LHCN-M2 (cell line): ENCODE results near the gene BCL3. TPM values are rescaled to one million over a fixed set of nuclear protein-coding genes. Genes with fewer than 3 reads are reported as not detected.
A peak's percentile ranks its signal among the peaks of the same experiment; 100 is the strongest.
"Not testable (repeated sequence)": the region's sequence is repeated elsewhere in the genome, so short reads cannot be mapped to it uniquely, and the experiment has no call there.

ENCODE experiments used
- DNase-seq: peaks from one replicate; pipeline ENCODE4 v3.0.0-alpha.2; 2012; ENCODE audit warnings: low read depth
- polyA plus RNA-seq: library from polyadenylated mRNA; unstranded; fragments of >200 nt; gene quantifications from one replicate; pipeline ENCODE4 v1.2.1, GENCODE V29; 2012; ENCODE audit warnings: missing spikeins
- total RNA-seq: library from RNA; depleted of rRNA; stranded (reverse); fragments of >200 nt; gene quantifications from 2 replicates; pipeline ENCODE4 v1.2.3, GENCODE V29; 2014; rRNA removed

The BCL3 gene
- total RNA-seq = 10.0 and 18.1 TPM in 2 replicates
- 5.9 TPM for polyA plus RNA-seq

DNA sequence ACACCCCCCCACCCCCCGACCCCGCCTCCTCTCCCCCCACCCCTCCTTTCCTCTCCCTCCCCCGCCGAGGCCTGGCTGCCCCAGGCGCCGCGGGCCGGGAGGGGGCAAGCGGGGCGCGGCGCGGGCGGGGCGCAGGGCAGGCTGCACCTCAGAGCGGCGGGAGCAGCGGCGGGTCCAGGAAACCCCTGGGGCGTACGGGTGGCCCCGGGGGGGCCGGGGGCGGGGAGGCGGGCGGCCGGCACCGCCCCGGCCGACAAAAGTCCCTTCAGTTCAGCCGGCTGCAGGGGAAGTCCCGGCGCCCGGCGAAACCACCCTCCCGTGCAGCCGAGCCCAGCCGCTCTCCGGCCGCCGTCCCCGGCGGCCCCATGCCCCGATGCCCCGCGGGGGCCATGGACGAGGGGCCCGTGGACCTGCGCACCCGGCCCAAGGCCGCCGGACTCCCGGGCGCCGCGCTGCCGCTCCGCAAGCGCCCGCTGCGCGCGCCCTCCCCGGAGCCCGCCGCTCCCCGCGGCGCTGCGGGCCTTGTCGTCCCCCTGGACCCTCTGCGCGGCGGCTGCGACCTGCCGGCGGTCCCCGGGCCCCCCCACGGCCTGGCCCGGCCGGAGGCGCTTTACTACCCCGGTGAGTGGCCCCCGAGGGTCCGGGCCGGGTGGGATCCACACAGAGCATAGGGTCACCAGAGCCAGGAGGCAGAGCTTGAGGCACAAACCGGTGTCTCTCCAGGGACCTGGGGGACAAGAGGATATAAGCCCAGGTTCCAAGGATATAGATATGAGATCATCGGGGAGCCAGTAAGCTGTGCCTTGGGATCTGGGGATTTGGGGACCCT lies at the start of gene BCL3:
BCL3 (plus strand) TSS at position 283 of the 829 bp plus-strand sequence; CDS start at position 366, 83 bp downstream.
- DNase-seq = no peak

DNA sequence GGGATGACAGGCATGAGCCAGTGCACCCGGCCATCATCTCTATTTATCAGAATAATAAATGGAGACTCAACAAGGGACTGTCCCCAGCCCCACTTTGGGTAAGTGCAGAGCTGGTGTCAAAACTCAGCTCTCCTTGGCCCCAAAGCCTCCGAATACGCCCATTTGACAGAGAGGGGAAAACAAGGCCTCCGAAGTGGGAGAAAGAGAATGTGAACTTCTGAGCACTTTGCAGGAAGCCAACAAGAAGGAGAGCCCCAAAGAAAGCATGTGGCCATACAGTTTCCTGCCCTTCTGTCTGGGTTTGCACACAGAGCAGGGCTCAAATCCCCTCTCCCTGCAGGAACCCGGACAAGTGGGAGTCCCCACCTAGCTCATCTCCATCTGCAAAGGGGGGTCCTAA lies 48.0 kb upstream of the BCL3 start:
- no peak for DNase-seq

GRCh38 chr19:44701228-44701627 lies 47.3 kb upstream of the BCL3 start:
- DNase-seq = no peak

DNA sequence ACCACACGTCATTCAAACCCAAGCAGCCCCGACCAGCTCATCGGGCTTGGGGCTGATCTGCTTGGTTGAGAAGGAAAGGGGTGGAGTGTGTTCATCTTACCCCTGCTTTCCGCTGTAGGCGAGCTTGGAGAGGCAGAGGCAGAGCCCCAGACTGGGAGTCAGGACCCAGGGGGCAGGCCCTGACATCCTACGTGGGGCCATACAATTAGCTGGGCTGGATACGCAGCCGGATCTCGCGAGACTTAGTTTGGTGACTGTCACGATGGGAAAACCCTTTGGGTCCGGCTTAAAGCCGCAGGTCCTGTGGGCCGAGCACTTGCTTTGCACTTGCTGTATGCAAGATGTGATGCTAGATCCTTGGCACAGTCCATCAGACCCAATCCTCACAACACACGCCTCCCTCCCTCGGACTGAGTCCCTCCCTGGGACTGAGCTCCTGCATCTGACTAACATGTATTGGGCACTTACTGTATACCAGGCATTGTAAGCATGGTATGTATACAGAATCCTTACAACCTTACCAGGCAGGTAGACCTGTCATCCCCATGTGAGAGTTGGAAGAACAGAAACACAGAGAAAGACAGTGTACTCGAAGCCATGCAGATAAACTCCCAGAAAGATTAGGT lies 45.8 kb upstream of the BCL3 start:
- no peak for DNase-seq

DNA sequence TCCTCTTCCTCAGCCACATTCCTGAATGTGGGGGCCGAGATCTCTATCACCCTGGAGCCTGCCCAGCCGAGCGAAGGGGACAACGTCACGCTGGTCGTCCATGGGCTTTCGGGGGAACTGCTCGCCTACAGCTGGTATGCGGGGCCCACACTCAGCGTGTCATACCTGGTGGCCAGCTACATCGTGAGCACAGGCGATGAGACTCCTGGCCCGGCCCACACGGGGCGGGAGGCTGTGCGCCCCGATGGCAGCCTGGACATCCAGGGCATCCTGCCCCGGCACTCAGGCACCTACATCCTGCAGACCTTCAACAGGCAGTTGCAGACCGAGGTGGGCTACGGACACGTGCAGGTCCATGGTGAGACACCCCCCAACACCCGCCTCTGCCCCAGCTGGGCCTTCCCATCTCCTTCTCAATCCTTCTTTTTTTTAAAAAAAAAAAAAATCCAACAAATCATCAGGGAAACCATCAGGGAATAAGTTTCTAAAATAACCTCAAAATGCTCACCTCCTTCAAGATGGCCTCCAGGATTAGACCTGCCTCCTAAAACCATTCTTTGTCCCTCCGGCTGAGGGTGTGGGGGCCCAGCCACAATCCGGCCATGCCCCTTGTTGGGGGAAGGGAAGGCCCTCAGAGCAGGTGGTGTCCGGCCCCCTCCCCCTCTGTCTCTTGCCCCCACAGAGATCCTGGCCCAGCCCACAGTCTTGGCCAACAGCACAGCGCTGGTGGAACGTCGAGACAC lies 45.0 kb upstream of the BCL3 start:
- no peak for DNase-seq

DNA sequence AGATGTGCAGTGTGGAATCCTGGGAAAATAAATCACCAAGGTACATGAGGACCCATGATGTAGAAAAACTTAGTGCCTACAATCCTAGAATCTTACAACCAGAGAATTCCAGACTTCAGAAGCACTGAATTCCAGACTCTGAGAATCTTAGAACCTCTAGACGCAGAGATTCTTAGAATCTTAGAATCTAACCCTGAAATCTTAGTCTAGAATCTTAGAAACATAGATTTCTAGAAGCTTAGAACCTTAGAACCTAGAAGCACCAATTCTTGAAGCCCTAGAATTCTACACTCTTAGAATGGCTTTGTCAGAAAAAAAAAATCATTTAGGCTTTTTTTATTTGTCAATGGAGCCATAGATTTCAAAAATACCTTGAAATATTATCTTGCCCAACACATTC lies 43.5 kb upstream of the BCL3 start:
- no peak for DNase-seq

DNA sequence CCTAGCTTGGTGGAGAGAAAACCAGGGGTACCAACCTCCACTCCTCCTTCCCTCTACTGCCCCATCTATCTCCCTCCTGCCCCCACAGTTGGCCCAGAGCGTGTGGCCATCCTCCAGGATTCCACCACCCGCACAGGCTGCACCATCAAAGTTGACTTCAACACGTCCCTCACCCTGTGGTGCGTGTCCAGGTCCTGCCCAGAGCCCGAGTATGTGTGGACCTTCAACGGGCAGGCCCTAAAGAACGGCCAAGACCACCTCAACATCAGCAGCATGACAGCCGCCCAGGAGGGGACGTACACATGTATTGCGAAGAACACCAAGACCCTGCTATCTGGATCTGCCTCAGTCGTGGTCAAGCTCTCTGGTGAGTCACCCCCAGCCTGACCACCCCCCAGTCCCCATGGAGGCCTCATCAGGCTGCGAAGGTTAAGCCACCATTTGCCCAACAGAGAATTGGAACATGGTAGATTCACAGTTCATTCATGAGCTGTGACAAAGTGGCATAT lies 43.0 kb upstream of the BCL3 start:
- DNase-seq = no peak

GRCh38 chr19:44706506-44707236 lies 41.8 kb upstream of the BCL3 start:
- DNase-seq = no peak

DNA sequence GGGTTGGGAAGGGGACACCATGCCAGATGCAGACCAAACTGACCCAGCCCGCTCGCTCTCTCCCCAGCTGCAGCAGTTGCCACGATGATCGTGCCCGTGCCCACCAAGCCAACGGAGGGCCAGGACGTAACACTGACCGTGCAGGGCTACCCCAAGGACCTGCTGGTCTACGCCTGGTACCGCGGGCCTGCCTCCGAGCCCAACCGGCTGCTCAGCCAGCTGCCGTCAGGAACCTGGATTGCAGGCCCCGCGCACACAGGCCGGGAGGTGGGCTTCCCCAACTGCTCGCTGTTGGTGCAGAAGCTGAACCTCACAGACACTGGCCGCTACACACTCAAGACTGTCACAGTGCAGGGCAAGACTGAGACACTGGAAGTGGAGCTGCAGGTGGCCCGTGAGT lies 40.7 kb upstream of the BCL3 start:
- DNase-seq = no peak

GRCh38 chr19:44708940-44709339 lies 39.6 kb upstream of the BCL3 start:
- no peak for DNase-seq

GRCh38 chr19:44709434-44710266 lies 38.9 kb upstream of the BCL3 start:
- DNase-seq = not testable (repeated sequence)

DNA sequence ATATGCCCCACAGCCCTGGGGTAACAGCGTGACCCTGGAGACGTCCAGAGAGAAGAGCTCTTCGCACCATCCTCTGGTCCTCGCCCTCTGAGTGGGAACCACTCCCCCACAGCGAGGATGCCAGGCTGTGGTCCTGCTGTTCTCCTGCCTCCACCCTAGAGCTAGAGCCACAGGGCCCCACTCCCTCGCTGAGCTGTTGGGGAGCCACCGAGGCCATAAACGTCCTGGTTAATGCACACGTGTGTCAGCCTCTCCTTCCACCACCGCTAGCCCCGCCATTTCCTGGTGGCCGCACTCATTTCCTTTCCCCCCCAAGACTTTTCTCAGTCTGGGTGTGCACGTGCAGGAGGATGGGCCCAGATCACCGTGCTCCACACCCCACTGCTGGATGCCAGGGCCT lies 38.0 kb upstream of the BCL3 start:
- no peak for DNase-seq

GRCh38 chr19:44712864-44713515 lies 35.5 kb upstream of the BCL3 start:
- no peak for DNase-seq

DNA sequence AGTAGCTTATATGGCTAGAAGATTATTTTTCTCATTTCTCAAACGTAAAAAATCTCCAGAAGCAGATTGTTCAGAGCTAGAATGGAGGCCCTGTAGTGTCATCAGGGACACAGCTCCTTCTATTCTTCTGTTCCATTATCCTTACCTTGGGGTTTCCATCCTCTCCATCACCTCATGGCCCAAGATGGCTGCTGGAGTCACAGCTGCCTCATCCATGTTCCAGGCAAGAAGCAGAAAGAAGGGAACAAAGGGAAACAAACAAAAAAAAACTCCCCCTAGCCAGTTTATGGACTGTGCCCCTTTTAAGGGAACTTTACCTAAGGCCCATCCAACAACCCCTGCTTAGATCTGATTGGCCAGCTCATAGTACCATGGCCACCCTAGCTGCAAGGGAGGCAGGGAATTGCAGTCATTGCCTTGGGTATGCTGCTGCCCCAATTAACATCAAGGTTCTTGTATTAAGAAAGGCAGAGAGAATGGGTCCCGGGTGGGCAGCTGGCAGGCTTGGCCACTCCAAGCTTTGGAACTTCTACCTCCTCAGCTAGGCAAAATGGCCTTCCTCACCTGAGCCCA lies 33.8 kb upstream of the BCL3 start:
- no peak for DNase-seq

DNA sequence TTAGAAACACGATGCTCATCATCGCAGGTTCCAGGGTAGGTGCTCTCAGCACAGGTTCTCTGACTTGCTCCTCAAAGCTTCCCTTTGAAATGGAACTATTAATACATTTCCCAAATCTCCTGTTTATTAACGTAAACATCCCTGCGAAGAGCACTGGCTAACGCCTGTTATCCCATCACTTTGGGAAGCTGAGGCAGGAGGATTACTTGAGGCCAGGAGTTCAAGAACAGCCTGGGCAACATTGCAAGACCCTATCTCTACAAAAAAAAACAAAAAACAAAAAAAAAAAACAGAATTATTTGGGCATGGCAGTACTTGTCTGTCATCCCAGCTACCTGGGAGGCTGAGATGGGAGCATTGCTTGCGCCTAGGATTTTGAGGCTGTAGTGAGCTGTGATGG lies 30.9 kb upstream of the BCL3 start:
- DNase-seq = no peak

DNA sequence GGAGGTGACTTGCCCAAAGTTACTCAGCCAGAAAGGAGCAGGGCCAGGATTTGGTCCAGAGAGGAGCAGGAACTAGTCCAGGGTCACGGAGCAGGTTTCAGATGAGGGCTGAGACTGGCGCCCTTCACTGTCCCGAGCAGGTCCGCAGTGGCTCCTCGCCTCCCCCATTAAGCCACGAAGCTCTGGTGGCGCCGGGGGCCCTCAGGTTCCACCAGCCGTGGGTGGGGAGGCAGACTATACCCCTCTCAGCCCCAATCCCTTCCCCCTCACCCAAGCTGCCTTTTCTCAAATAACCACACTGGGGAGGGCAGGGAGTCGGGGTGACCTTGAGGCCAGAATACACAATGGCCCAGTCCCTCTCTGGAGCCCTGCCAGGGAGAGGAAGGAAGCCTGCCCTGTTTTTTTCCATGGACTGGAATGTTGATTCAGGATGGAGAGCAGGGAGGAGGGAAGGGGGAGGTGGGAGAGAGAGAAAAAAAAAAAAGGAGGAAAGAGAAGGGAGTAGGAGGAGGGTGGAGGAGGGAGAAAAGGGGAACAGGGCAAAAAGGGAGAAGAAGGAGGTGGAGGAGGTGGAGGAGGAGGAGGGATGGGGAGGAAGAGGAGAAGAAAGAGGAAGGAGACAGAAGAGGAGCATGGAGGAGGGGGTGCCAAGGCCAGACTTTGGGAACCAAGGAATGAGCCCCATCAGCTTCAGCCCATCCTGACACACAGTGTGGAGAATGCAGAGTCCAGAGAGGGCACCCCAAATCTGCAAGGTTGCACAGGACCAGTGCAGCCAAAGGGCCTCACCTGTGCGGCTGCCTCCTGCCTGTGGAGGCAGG lies 29.9 kb upstream of the BCL3 start:
- DNase-seq = peak; percentile 51

DNA sequence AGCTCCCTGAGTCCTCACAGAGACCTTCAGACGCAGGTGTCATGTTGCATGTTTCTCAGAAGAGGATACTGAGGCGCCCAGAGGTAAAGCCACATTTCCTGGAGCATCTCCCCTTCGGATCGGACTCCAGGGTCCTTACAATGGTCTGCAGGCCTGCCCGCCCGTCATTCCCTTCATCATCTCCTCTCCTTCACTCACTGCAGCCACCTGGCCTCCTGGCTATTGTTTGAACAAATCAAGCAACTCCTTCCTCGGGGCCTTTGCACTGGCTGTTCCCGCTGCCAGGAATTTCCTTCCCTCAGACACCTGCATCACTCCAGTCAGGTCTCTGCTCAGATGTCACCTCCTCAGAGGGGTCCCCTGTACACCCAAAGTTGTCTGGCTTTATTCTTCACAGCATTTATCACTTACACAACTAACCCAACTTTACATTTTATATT lies 29.2 kb upstream of the BCL3 start:
- DNase-seq = no peak

GRCh38 chr19:44720396-44720795 lies 28.1 kb upstream of the BCL3 start:
- not testable (repeated sequence) for DNase-seq

GRCh38 chr19:44720945-44721344 lies 27.6 kb upstream of the BCL3 start:
- DNase-seq = no peak
